Stimulated activated CD8-positive, alpha-beta memory T cell treated with anti-CD3 and anti-CD28 coated beads, Interleukin-12 subunit alpha, Interleukin-12 subunit beta, amount 100 ng/mL, for 4 hours (primary cell): ENCODE results near the gene ZDHHC11B.
"Not testable (repeated sequence)": the region's sequence is repeated elsewhere in the genome, so short reads cannot be mapped to it uniquely, and the experiment has no call there.

Source experiments
- DNase-seq: peaks from one replicate; pipeline ENCODE4 v3.0.0-alpha.2; 2020; ENCODE audit warnings: low read depth

The ZDHHC11B gene

DNA sequence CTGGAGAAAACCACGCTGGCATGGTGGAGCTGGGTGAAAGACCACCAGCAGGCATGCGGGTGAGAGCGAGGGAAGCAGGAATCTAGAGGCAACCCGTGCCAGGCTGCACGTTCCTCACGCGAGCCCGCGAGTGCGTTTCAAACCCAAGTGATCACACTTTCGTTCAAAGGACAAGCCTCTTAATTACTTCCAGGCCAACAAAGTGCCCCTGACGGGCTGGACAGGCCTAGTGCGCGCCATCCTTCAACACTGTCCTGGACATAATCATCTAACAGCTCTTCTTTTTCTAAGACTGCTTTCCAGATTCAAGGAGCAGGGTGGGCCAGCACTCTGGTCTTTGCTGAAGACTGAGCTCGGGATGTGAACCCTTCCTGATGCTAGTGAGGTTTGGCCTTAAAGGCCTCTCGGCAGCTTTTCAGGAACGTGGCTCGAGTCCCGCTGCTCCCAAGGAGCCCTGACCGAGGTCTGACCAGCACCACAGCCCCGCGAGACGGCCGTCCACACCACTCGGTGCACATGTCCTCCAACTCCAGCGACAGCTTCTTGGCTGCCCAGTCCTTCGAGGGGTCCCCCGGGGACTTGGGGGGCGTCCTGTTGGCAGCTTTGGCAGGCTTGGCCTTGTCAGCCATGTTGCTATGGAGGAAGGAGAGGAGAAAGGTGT lies 14.9 kb downstream of the ZDHHC11B start:
- DNase-seq: not testable (repeated sequence)

- DNase-seq: no peak
Observed at GRCh38 chr5:766666-767431, 17.7 kb downstream of the ZDHHC11B start.

DNA sequence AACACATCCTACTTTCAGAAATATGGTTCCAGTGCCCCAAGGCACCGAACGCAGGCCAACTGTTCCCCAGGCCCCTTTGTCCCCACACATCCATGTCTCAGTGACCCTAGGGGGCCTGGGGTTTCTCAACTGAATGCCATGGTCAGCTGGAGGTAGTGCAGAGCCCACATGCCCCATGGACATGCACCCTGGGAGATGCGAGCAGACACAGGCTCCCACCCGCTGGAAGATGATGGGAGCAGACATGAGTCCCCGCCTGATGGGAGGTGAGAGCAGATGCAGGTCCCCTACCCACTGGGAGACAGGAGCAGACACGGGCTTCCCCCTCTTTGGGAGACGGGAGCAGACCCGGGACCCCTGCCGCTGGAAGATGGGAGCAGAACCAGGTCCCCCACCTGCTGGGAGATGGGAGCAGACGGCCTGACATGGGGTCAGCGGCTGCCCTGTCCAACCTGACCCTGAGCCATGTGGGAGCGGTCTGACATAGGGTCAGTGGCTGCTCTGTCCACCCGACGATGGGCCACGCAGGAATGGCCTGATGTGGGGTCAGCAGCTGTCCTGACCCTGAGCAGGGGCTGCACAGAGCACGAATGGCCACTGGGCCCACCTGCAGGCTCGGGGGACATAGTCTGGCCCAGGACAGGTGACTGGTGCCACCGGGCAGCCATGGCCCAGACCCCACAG lies 18.4 kb downstream of the ZDHHC11B start:
- no peak for DNase-seq

DNA sequence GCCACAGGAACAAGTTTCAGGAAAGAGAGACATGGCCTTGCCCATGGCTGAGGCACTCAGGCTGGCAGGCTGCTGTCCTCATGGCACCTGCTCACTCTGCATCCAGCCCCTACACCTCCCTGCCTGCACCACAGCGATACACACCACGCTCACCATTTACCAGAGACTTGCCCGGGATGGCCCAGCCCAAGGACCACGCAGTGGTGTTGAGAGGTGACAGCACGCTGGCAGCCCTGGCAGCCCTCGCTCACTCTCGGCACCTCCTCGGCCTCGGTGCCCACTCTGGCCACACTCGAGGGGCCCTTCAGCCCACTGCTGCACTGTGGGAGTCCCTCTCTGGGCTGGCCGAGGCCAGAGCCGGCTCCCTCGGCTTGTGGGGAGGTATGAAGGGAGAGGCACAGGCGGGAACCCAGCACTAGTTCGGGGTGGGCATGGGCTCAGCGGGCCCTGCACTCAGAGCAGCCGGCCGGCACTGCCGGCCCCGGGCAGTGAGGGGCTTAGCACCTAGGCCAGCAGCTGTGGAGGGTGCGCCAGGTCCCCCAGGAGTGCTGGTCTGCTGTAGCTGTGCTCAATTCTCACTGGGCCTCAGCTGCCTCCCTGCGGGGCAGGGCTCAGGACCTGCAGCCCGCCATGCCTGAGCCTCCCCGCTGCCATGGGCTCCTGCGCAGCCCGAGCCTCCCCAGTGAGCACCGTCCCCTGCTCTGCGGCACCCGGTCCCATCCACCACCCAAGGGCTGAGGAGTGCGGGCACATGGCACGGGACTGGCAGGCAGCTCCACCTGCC lies 20.3 kb downstream of the ZDHHC11B start:
- DNase-seq: no peak

- DNase-seq: no peak
Observed at GRCh38 chr5:763397-763796, 21.1 kb downstream of the ZDHHC11B start.

DNA sequence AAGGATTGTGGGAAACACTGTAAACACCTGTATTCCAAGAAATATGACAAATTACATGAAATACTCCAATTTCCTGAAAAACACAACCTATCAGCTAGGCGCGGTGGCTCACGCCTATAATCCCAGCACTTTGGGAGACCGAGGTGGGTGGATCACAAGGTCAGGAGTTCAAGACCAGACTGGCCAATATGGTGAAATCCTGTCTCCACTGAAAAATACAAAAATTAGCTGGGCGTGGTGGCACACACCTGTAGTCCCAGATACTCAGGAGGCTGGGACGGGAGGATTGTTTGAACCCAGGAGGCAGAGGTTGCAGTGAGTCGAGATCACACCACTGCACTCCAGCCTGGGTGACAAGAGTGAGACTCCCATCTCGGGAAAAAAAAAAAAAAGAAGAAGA lies 21.5 kb downstream of the ZDHHC11B start:
- DNase-seq: not testable (repeated sequence)

DNA sequence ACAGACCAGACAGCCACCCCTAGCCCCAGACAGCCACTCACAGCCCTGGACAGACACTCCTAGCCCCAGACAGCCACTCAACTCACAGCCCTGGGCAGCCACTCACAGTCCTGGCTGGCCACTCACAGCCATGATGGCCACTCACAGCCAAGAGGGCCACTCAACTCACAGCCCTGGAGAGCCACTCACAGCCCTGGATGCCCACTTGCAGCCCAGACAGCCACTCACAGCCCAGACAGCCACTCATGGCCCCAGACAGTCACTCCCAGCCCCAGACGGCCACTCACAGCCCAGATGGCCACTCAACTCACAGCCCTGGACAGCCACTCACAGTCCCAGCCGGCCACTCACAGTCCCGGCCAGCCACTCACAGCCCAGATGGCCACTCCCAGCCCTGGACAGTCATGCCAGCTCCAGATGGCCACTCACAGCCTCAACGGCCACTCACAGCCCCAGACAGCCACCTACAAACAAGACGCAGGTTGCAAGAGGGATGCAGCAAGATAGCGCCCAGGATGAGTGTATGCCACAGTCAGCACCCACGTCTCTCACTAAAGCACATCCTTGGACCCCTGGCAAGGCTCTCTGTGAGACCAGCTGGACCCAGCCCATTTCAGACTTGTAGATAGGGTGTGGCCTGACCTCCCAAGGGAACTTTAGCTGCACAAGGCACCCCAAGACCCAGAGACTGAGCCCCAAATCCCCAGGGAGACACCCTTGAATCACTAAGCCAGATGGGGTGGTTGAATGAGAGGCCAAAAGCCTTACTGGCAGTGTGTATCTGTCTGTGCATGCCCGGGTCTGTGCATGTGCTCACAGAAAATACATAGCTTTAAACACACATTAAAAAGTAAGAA lies 22.4 kb downstream of the ZDHHC11B start:
- no peak for DNase-seq

DNA sequence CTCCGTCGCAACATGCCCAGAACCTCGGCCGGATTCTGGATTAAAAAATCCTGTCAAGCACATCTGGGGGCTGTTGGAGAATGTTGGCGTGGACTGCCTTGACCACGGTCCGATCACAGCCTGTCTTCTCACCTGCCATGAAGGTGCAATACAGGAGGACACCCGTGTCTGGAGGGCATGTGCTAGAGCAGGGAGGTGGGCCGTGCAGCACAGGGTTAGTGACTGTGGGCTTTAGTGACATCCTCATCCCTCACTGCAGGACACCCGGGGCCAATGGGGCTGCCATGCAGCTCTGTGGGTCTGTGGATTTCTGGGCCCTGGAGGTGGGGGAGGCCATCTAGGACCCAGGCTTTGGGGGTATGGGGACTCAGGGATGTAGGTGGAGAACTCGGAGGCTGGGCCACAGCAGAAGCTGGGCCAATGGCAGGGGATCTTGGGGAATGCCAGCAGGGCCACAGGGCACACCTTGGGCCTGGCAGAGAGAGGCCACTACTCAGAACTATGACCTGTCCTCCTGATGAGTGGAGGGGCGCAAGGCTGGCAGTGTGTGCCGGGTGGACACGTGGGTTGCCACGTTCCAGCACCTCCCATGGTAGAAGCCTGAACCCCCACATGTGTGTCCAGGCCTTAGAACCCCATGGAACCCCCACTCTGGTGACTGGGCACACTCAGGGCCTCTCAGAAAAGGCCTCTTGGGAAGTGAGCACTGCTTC lies 23.3 kb downstream of the ZDHHC11B start:
- DNase-seq: no peak

DNA sequence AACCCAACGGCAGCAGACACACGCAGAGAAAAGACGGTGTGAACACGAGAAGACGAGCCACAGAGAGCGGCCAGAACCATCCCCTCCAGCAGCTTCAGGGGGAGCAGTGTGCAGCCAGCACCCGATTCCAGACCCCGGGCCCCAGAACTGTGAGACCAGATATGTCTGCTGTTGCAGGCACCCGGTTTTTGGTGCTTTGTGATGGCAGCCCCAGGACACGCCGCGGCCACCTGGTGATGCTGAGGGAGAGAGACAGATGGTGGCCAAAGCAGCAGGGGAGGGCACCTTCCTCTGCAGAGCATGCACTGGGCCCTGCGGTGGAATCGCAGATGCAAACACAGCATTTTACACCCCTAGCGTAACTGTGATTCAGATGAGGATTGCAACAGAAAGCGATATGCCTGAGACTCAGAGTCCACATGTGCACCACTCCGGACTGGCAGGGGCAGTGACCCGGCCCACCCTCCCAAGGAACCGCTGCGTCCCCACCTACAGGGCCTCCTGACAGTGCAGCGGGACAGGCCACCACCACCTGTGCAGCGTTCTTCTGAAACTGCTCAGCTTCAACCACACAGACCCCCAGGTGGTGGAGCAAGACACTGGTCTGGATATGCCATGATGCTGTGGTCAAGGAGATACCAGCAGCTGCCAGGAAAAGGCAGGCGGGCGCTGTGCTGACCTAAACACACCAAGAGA lies 24.0 kb downstream of the ZDHHC11B start:
- DNase-seq: no peak

GRCh38 chr5:759781-760362 lies 24.7 kb downstream of the ZDHHC11B start:
- no peak for DNase-seq

DNA sequence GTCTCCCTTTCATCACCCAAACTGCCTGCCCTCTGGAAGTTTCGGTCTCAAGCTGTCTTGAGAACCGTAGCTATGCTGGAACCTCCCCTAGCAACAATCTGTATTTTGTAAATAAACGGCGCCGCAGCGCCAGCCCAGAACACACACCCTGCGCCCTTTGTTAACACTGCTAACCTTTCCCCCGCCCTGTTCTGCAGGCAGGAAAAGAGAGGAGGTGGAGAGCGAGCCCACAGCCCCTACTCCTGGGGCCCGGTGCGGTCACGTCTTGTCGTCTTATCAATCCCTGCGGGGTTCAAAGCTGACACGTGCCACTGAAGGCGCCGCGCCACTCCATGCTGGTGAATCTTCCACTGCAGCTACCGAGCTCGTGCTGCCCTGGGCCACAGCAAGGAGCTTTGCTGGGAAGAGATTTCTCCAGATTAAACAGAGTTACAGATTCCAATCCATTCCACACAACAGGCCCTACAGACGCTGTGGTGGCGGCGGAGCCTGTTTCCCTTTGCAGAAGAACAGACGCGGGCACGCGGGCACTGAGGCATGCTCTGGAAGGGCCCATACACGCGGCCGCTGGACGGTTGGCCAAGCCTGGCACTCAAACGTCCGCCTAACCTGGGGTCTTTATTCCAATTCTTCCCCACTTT lies 25.3 kb downstream of the ZDHHC11B start:
- DNase-seq: no peak

DNA sequence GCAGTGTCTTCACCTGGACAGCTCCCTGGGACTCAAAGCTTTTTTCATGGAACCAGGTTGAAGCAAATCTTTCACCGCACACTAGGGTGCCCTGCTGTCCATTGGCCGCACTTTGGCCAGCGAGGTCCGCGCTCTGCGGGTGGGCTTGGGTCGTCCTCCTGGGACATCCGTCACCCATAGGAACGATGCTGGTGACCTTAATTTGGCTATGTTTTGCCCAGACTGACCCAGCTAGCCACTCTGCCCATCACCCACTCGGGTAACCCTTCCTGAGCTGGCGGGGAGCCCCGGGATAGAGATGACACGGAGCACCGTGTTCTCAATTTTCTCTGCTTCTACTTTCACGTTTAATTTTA lies 25.9 kb downstream of the ZDHHC11B start:
- no peak for DNase-seq

- no peak for DNase-seq
Observed at GRCh38 chr5:757931-758697, 26.4 kb downstream of the ZDHHC11B start.

DNA sequence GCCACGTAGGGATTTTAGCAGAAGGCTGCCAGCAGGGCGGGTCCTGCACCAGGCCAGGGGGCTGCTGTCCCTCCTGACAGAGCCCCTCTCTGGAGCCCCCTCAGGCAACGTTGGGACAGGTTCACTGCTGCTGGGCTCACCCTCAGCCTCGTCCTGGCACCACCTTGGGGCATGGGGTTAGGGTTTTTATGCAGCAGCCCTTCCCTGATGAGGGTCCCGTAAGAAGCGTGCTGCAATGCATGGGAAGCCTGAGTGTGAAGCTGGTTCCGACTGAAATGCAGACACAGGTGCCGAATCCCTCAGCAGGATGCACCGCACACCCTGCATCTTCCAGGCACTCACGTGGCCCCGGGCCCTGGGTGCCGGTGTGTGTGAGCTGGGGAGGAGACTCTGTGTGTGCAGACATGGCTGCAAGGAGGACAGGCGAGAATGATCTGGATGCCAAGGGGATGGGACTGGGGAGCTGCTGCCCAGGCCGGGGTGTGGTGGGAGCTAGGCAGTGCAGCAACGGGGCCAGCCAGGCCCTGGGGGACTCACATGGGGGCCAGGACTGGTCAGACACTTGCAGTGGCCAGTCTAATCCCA lies 27.1 kb downstream of the ZDHHC11B start:
- no peak for DNase-seq

DNA sequence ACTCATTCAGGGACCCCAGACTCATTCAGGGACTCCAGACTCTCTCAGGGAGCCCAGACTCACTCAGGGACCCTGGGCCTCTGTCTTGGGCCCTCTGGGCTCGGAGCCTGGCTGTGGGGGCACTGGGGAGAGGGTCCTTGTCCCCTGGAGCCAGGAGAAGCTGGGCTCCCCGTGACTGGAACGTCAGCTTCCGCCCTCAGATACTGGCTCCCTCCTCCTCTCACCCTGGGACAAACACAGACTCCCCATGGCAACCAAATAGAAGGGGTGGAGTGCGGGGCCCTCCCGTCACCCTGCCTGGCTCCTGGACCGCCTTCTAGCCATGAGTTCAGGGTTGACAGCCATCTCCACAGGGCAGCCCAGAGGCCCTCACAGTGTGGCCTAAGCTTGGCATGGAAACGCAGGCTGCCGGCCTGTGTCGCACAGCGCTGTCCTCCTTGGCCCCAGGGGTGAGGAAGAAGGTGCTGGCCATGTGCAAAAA lies 27.6 kb downstream of the ZDHHC11B start:
- no peak for DNase-seq

DNA sequence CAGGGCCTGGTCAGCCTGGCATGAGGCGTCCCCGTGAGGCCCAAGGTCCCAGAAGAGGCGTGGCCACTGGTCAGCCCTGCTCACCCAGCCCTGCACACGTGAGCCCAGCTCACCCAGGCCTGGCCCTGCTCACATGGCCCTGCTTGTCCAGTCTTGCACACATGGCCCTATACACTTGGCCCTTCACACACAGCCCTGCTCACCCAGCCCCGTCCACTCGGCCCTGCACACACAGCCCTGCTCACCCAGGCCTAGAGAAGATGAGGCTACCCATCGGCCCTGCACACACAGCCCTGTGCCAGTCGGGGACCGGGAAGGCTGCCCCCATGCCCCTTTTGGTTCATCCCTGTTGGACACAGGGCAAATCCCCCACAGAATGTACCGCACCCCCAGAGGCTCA lies 28.4 kb downstream of the ZDHHC11B start:
- DNase-seq: no peak

DNA sequence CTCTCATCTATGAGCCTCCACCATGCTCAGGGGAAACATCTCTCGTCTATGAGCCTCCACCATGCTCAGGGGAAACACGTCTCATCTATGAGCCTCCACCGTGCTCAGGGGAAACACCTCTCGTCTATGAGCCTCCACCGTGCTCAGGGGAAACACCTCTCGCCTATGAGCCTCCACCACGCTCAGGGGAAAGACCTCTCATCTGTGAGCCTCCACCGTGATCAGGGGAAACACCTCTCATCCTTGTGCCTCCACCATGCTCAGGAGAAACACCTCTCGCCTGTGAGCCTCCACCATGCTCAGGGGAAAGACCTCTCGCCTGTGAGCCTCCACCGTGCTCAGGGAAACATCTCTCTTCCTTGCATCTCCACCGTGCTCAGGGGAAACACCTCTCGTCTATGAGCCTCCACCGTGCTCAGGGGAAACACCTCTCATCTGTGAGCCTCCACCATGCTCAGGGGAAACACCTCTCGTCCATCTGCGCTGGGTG lies 30.3 kb downstream of the ZDHHC11B start:
- DNase-seq: not testable (repeated sequence)
